GM12891 (cell line): ENCODE data around the gene HSD17B12.

Source experiments
- DNase-seq: peaks from one replicate; pipeline ENCODE4 v3.0.0; 2011; ENCODE audit warnings: low spot score; ENCODE audit not compliant: insufficient read length
- FAIRE-seq: peaks from 2 replicates; lab custom pipeline; 2011; peaks lifted over from hg19 to GRCh38; lab: Jason Lieb, UNC
- PAX5 ChIP-seq: IDR thresholded peaks from 2 replicates; pipeline ENCODE4 v1.6.1; 2011; ENCODE audit warnings: low read length, moderate library complexity, mild to moderate bottlenecking; ENCODE audit not compliant: insufficient read depth, severe bottlenecking
- POLR2A ChIP-seq: IDR thresholded peaks from 2 replicates; pipeline ENCODE4 v1.6.1; 2011; ENCODE audit warnings: low read depth, low read length, control low read depth
- POLR2AphosphoS5 ChIP-seq: IDR thresholded peaks from 2 replicates; pipeline ENCODE4 v1.6.1; 2011; ENCODE audit warnings: low read depth, low read length, control low read depth
- POU2F2 ChIP-seq: IDR thresholded peaks from 2 replicates; pipeline ENCODE4 v1.6.1; 2011; ENCODE audit warnings: low read depth, mild to moderate bottlenecking, control low read depth, low read length, moderate library complexity
- SPI1 ChIP-seq: IDR thresholded peaks from 2 replicates; pipeline ENCODE4 v1.6.1; 2011; ENCODE audit warnings: low read depth, low read length, control low read depth
- TAF1 ChIP-seq: IDR thresholded peaks from 2 replicates; pipeline ENCODE4 v1.6.1; 2011; ENCODE audit warnings: low read depth, low read length, control low read depth

Gene HSD17B12

DNA sequence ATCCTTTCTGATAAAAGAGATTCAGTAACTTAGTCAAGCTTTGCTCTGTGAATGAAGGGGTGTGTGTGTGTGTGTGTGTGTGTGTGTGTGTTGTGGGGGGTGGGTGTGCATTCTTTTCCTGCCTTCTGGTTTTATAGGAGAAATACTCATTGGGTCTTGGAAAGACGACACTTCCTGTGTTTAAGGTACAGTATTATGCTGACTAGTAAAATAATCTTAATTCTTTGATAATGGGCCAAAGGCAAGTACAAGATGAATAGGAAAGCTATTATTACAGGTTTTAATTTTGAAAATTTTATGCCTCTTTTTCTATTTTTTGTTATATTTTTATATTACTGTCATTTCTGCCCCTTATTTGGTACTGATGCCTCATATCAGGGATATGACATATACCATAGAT is 26.1 kb downstream of the HSD17B12 start:
- DNase-seq = no peak
- no peak for FAIRE-seq
- TF ChIP-seq POLR2AphosphoS5 = no peak
- TF ChIP-seq SPI1 = no peak
- no peak for TF ChIP-seq POLR2A
- TF ChIP-seq POU2F2 = no peak
- no peak for TF ChIP-seq TAF1
- TF ChIP-seq PAX5 = no peak

DNA sequence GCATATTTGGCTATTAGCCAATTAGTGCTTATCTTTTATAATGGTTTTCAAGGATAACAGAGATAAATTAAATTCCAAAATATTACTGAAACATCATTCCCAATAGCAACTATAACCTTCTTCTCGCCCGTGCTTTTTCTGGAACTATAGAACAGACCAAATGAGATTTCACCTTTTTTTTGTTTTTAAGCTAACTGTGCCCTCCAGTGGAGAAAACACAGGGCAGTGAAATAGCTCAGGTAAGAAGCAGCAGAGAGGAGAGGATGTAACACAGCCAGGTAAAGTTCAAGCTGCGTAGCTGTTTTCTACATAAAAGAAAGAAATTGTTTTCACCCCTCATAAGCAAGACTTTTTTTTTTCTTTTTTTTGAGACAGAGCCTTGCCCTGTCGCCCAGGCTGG is 28.2 kb downstream of the HSD17B12 start:
- DNase-seq (no peak), FAIRE-seq (no peak)
- no peak for TF ChIP-seq POLR2A
- TF ChIP-seq POU2F2 = no peak
- no peak for TF ChIP-seq PAX5
- TF ChIP-seq TAF1 = no peak
- TF ChIP-seq SPI1 = no peak
- no peak for TF ChIP-seq POLR2AphosphoS5

DNA sequence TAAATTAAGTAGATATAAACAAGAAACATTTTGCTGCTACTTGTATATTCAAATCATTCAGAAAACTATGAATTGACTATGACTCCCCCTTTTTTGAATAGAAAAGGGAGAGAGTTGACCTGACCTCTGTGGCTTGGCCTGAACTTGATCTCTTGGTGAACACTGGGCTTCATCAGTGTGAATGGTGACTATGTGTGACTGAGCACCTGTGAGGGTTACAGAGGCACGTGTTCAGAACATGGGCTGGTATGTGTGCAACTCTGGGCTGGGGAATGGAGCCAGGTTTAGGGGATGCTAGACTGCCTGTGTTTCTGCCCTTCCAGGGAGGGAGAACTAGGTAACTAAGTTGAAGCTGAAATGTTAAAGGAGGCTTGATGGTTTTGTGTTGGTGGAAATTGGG is 29.2 kb downstream of the HSD17B12 start:
- no peak for TF ChIP-seq SPI1
- TF ChIP-seq POU2F2 = no peak
- TF ChIP-seq POLR2A = no peak
- TF ChIP-seq PAX5 = no peak
- no peak for TF ChIP-seq TAF1
- TF ChIP-seq POLR2AphosphoS5 = no peak
- FAIRE-seq (no peak), DNase-seq (no peak)

DNA sequence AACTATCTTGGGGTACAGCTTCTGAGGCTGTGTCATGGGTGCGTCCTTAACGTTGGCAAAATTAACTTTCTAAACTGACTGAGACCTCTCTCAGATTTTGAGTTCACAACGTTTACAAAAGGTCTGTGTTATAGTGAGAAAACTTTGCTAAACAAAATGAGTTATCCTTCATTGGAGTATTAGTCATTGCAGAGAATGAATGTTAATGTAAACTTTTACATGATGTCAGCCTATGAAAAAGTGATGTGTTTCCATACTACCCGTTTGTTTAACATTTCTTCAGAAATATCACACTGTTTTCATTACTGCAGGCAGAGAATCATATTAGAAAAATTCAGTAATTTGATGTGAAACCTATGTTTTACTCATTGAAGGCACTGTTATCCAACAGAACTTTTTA is 32.1 kb downstream of the HSD17B12 start:
- no peak for DNase-seq
- FAIRE-seq = no peak
- TF ChIP-seq POU2F2 = no peak
- TF ChIP-seq POLR2A = no peak
- no peak for TF ChIP-seq PAX5
- no peak for TF ChIP-seq SPI1
- no peak for TF ChIP-seq POLR2AphosphoS5
- TF ChIP-seq TAF1 = no peak

DNA sequence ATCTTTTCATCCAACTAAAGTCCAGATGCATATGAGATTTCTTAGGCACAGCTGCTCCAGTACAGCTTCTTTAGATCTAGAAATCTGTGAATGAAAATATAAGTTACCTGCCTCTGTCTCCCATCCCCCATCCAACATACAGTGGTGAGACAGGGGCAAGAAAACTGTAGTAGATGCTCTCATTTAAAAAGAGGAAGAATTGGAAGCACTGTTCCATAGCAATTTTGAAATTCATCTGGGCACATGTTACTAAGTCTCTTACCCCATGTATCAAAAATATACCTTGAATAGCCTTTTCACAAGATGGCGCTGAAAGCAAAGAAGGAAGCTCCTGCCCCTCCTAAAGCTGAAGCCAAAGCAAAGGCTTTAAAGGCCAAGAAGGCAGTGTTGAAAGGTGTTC is 37.8 kb downstream of the HSD17B12 start:
- TF ChIP-seq SPI1 (no peak), POLR2A (no peak), POU2F2 (no peak), TAF1 (no peak), POLR2AphosphoS5 (no peak), PAX5 (no peak)
- DNase-seq (no peak), FAIRE-seq (no peak)

DNA sequence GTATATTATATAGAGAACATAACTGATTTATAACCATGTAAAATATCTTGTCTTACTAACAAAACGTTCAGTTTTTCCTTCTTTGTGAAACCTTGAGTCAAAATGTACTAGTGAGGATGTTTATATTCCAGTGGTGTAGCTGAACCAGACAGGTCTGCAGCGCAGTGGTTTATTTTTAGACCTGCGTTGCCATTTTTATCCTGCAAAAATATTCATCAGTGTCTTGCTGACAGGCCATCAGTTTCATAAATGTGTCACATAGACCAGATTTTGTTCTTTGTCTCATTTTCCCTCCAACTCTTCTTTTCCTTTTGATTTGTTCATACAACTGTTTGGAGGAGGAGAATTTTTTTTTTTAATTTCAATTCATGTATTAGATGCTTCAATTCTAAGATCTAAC is 43.1 kb downstream of the HSD17B12 start:
- no peak for TF ChIP-seq POU2F2
- no peak for TF ChIP-seq PAX5
- TF ChIP-seq SPI1 = no peak
- TF ChIP-seq POLR2A = no peak
- TF ChIP-seq TAF1 = no peak
- no peak for TF ChIP-seq POLR2AphosphoS5
- no peak for DNase-seq
- no peak for FAIRE-seq

DNA sequence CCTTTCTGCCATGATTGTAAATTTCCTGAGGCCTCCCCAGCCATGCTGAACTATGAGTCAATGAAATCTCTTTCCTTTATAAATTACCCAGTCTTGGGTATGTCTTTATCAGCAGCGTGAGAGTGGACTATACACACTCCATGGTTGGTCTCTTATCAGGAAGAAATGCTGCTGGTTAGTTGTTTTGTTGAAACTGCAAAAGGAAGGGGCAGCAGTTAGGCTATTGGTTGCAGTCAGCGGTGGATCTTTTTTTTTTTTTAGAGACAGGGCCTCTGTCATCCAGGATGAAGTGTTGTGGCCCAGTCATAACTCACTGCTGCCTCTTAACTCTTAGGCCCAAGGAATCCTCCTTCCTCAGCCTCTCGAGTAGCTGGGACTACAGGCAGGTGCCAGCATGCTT is 51.7 kb downstream of the HSD17B12 start:
- FAIRE-seq (no peak), DNase-seq (no peak)
- TF ChIP-seq POLR2A (no peak), PAX5 (no peak), POLR2AphosphoS5 (no peak), TAF1 (no peak), POU2F2 (no peak), SPI1 (no peak)

DNA sequence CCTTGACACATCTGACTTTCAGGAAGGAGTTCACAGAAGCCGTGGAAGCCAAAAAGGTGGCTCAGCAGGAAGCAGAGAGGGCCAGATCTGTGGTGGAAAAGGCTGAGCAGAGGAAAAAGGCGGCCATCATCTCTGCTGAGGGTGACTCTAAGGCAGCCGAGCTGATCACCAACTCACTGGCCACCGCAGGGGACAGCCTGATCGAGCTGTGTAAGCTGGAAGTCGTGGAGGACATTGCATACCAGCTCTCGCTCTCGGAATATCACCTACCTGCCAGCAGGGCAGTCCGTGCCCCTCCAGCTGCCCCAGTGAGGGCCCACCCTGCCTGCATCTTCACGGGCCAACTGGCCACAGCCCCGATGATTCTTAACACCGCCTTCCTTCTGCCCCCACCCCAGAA is 53.7 kb downstream of the HSD17B12 start:
- TF ChIP-seq POU2F2 (no peak), POLR2A (no peak), SPI1 (no peak), TAF1 (no peak), POLR2AphosphoS5 (no peak), PAX5 (no peak)
- DNase-seq = no peak
- no peak for FAIRE-seq

DNA sequence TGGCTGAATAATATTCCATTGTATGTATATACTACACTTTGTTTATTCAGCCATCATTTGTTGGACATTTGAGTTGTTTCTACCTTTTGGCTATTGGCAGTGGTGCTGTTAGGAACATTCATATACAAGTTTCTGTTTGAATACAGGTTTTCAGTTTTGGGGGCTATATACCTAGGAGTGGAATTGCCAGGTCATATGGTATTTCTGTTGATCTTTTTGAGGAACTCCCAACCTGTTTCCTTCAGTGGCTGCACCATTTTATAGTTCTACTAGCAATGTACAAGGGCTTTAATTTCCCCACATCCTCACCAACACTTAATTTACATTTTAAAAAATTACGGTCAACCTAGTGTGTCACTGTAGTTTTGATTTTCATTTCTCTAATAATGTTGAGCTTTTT is 54.6 kb downstream of the HSD17B12 start:
- DNase-seq (no peak), FAIRE-seq (no peak)
- TF ChIP-seq SPI1 (no peak; the same call in 1 of the 2 replicates), POLR2AphosphoS5 (no peak), PAX5 (no peak), POU2F2 (no peak)

DNA sequence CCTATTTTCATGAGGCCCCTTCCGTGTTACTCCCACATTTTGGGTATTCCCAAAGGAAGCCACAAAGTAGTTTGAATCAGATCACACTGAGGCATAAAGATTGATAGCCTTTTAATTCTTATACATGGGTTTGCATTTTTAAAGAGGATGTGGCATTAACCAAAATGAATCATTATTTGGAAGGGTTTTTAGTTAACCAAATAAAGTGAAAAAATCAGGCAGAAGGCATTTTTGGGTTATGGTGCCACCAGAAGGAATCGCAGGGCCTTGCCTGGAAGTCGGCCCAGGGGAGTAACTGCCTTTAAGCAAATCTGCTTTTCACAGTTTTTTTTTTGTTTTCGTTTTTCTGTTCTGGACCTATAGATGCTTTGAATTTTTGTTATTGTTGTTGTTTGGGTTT is 55.4 kb downstream of the HSD17B12 start:
- FAIRE-seq = no peak
- no peak for DNase-seq
- no peak for TF ChIP-seq POLR2A
- TF ChIP-seq SPI1 = no peak
- no peak for TF ChIP-seq TAF1
- no peak for TF ChIP-seq POU2F2
- no peak for TF ChIP-seq PAX5
